Transverse colon (tissue), 3 donors: ENCODE data around the gene ACSM3.

Experiments
- EP300 ChIP-seq: sonication (generic); formaldehyde crosslinking; IDR thresholded peaks from one replicate; pipeline ENCODE4 v1.6.1; 2017; ENCODE audit warnings: antibody characterized with exemption, low read depth
- POLR2A ChIP-seq: fragments of 450-650 bp; IDR thresholded peaks from one replicate; pipeline ENCODE4 v1.6.1; 2016; ENCODE audit warnings: antibody characterized with exemption, mild to moderate bottlenecking, moderate library complexity
- TF ChIP-seq, protein P1 (sequence below), 5 experiments: fragments of 200-600 bp in 3 of 5; fragments of 450-650 bp in 2 of 5; sonication (generic) in 3 of 5; IDR thresholded peaks; 1 replicate in 2 of 5; 2 replicates in 3 of 5; pipeline ENCODE4 v1.5.1; 2016 to 2017; ENCODE audit warnings: antibody characterized with exemption in 5 of 5, inconsistent platforms in 3 of 5, mild to moderate bottlenecking in 2 of 5, moderate library complexity in 1 of 5

DNA sequence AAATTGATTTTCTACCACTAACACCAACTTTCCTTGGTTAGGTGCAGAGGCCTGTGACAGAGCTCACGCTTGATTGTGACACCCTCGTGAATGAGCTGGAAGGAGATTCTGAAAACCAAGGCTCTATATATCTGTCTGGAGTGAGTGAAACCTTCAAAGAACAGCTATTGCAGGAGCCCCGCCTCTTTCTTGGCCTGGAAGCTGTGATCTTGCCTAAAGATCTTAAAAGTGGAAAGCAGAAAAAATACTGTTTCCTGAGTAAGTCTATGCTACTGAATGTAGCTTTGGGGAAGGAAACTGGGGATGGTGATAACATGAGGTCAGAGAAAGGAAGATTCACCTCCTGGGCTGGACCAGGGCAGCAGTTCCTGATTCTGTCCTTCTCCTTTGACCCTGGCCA lies 80.8 kb downstream of the ACSM3 start:
- TF ChIP-seq, protein P1, sequence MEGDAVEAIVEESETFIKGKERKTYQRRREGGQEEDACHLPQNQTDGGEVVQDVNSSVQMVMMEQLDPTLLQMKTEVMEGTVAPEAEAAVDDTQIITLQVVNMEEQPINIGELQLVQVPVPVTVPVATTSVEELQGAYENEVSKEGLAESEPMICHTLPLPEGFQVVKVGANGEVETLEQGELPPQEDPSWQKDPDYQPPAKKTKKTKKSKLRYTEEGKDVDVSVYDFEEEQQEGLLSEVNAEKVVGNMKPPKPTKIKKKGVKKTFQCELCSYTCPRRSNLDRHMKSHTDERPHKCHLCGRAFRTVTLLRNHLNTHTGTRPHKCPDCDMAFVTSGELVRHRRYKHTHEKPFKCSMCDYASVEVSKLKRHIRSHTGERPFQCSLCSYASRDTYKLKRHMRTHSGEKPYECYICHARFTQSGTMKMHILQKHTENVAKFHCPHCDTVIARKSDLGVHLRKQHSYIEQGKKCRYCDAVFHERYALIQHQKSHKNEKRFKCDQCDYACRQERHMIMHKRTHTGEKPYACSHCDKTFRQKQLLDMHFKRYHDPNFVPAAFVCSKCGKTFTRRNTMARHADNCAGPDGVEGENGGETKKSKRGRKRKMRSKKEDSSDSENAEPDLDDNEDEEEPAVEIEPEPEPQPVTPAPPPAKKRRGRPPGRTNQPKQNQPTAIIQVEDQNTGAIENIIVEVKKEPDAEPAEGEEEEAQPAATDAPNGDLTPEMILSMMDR (IDR thresholded peaks at IDR 0.05): no peak
- TF ChIP-seq POLR2A (no peak), EP300 (no peak)
